ENCODE measurements around the gene SCN4A.

The SCN4A gene

GRCh38 chr17:63996430-63997182 lies 23.9 kb upstream of the SCN4A start:
- Mint-ChIP-seq H3K27me3 (peaks cover 3% of the 10 kb centered on the region), H3K4me1 (ENCODE audit: low read depth) (peaks cover 34% of the 10 kb centered on the region), H3K9me3 (no peaks in the 10 kb centered on the region), H3K27ac (no peak overlapping the region), H3K36me3 (ENCODE audit: low read depth) (peaks cover 1% of the 10 kb centered on the region), H3K4me3 (no peak overlapping the region)
- DNase-seq = peak; percentile 20

- H3K27me3 Mint-ChIP-seq = peaks cover 3% of the 10 kb centered on the region
- no peak overlapping the region for H3K4me3 Mint-ChIP-seq
- H3K36me3 Mint-ChIP-seq (ENCODE audit: low read depth) = no peaks in the 10 kb centered on the region
- H3K27ac Mint-ChIP-seq = no peak overlapping the region
- no peaks in the 10 kb centered on the region for H3K9me3 Mint-ChIP-seq
- peak; percentile 29 for DNase-seq
- peaks cover 40% of the 10 kb centered on the region for H3K4me1 Mint-ChIP-seq (ENCODE audit: low read depth)
Measured at GRCh38 chr17:63995626-63996025, 22.9 kb upstream of the SCN4A start.

- H3K27ac Mint-ChIP-seq = no peak overlapping the region
- H3K4me1 Mint-ChIP-seq (ENCODE audit: low read depth) = peaks cover 37% of the 10 kb centered on the region
- peak; percentile 34 for DNase-seq
- no peaks in the 10 kb centered on the region for H3K36me3 Mint-ChIP-seq (ENCODE audit: low read depth)
- peaks cover 3% of the 10 kb centered on the region for H3K27me3 Mint-ChIP-seq
- no peaks in the 10 kb centered on the region for H3K9me3 Mint-ChIP-seq
- no peak overlapping the region for H3K4me3 Mint-ChIP-seq
Measured at GRCh38 chr17:63993368-63993985, 20.8 kb upstream of the SCN4A start.

- H3K9me3 Mint-ChIP-seq = no peaks in the 10 kb centered on the region
- no peak overlapping the region for H3K4me3 Mint-ChIP-seq
- no peaks in the 10 kb centered on the region for H3K36me3 Mint-ChIP-seq (ENCODE audit: low read depth)
- DNase-seq = no peak
- H3K27me3 Mint-ChIP-seq = peaks cover 3% of the 10 kb centered on the region
- H3K4me1 Mint-ChIP-seq (ENCODE audit: low read depth) = peaks cover 30% of the 10 kb centered on the region
- no peak overlapping the region for H3K27ac Mint-ChIP-seq
Measured at GRCh38 chr17:63991611-63992010, 18.9 kb upstream of the SCN4A start.

GRCh38 chr17:63989622-63990345 lies 17.1 kb upstream of the SCN4A start:
- no peaks in the 10 kb centered on the region for H3K9me3 Mint-ChIP-seq
- no peaks in the 10 kb centered on the region for H3K36me3 Mint-ChIP-seq (ENCODE audit: low read depth)
- H3K27me3 Mint-ChIP-seq = peaks cover 3% of the 10 kb centered on the region
- DNase-seq = no peak
- H3K4me1 Mint-ChIP-seq (ENCODE audit: low read depth) = peaks cover 45% of the 10 kb centered on the region
- H3K4me3 Mint-ChIP-seq = no peak overlapping the region
- no peak overlapping the region for H3K27ac Mint-ChIP-seq

GRCh38 chr17:63988741-63989621 lies 16.3 kb upstream of the SCN4A start:
- Mint-ChIP-seq H3K9me3 (no peaks in the 10 kb centered on the region), H3K27me3 (peaks cover 3% of the 10 kb centered on the region), H3K4me1 (ENCODE audit: low read depth) (peaks cover 46% of the 10 kb centered on the region), H3K36me3 (ENCODE audit: low read depth) (no peaks in the 10 kb centered on the region), H3K4me3 (no peak overlapping the region), H3K27ac (no peak overlapping the region)
- DNase-seq = no peak

GRCh38 chr17:63988127-63988478 lies 15.4 kb upstream of the SCN4A start:
- Mint-ChIP-seq H3K27ac (no peak overlapping the region), H3K36me3 (ENCODE audit: low read depth) (no peaks in the 10 kb centered on the region), H3K4me1 (ENCODE audit: low read depth) (peaks cover 40% of the 10 kb centered on the region), H3K9me3 (no peaks in the 10 kb centered on the region), H3K4me3 (no peak overlapping the region), H3K27me3 (peaks cover 3% of the 10 kb centered on the region)
- no peak for DNase-seq

GRCh38 chr17:63987221-63988126 lies 14.8 kb upstream of the SCN4A start:
- Mint-ChIP-seq H3K4me3 (no peak overlapping the region), H3K27me3 (peaks cover 3% of the 10 kb centered on the region), H3K27ac (no peak overlapping the region), H3K9me3 (peaks cover 4% of the 10 kb centered on the region), H3K4me1 (ENCODE audit: low read depth) (peaks cover 36% of the 10 kb centered on the region), H3K36me3 (ENCODE audit: low read depth) (no peaks in the 10 kb centered on the region)
- no peak for DNase-seq

- DNase-seq = no peak
- H3K4me3 Mint-ChIP-seq = no peak overlapping the region
- H3K36me3 Mint-ChIP-seq (ENCODE audit: low read depth) = no peaks in the 10 kb centered on the region
- peaks cover 35% of the 10 kb centered on the region for H3K4me1 Mint-ChIP-seq (ENCODE audit: low read depth)
- H3K27ac Mint-ChIP-seq = peak overlapping the region; percentile 79
- H3K27me3 Mint-ChIP-seq = no peaks in the 10 kb centered on the region
- peaks cover 8% of the 10 kb centered on the region for H3K9me3 Mint-ChIP-seq
Measured at GRCh38 chr17:63986821-63987220, 14.1 kb upstream of the SCN4A start.

- Mint-ChIP-seq H3K4me1 (ENCODE audit: low read depth) (peaks cover 28% of the 10 kb centered on the region), H3K4me3 (no peak overlapping the region), H3K36me3 (ENCODE audit: low read depth) (no peaks in the 10 kb centered on the region), H3K27me3 (no peaks in the 10 kb centered on the region), H3K9me3 (peaks cover 10% of the 10 kb centered on the region), H3K27ac (peak overlapping the region; percentile 90)
- DNase-seq = no peak
Measured at GRCh38 chr17:63985387-63986140, 12.8 kb upstream of the SCN4A start.

GRCh38 chr17:63984651-63985386 lies 12.1 kb upstream of the SCN4A start:
- H3K27ac Mint-ChIP-seq = peak overlapping the region; percentile 90

GRCh38 chr17:63984236-63984635 lies 11.5 kb upstream of the SCN4A start:
- Mint-ChIP-seq H3K4me3 (no peak overlapping the region), H3K36me3 (ENCODE audit: low read depth) (no peaks in the 10 kb centered on the region), H3K4me1 (ENCODE audit: low read depth) (peaks cover 20% of the 10 kb centered on the region), H3K9me3 (peaks cover 10% of the 10 kb centered on the region), H3K27ac (no peak overlapping the region), H3K27me3 (no peaks in the 10 kb centered on the region)
- no peak for DNase-seq

More at GRCh38 chr17:63984651-63985386, 12.1 kb upstream of the SCN4A start:
- peaks cover 21% of the 10 kb centered on the region for H3K4me1 Mint-ChIP-seq (ENCODE audit: low read depth)
- peak; percentile 63 for DNase-seq
- no peaks in the 10 kb centered on the region for H3K27me3 Mint-ChIP-seq
- H3K36me3 Mint-ChIP-seq (ENCODE audit: low read depth) = no peaks in the 10 kb centered on the region
- H3K4me3 Mint-ChIP-seq = no peak overlapping the region
- peaks cover 10% of the 10 kb centered on the region for H3K9me3 Mint-ChIP-seq
